ENCODE data around the gene WDFY3.

Gene WDFY3

GRCh38 chr4:84803116-84803515, 163.4 kb downstream of the WDFY3 start:
- no peak overlapping the region for H3K27ac ChIP-seq (ENCODE audit: low read depth, low read length, severe bottlenecking)

GRCh38 chr4:84800256-84800655, 166.2 kb downstream of the WDFY3 start:
- Histone ChIP-seq H3K4me3 (ENCODE audit: extremely low read depth, insufficient read depth, low read length, poor library complexity, severe bottlenecking) (no peak overlapping the region), H3K9me3 (ENCODE audit: control insufficient read depth, low read length) (no peaks in the 10 kb centered on the region), H3K36me3 (ENCODE audit: control insufficient read depth, insufficient read depth, low read length) (peaks cover 53% of the 10 kb centered on the region), H3K27ac (ENCODE audit: low read depth, low read length, severe bottlenecking) (no peak overlapping the region), H3K4me1 (ENCODE audit: control insufficient read depth, insufficient read depth, low read length, poor library complexity, severe bottlenecking) (no peaks in the 10 kb centered on the region)

More at GRCh38 chr4:84803116-84803515, 163.4 kb downstream of the WDFY3 start:
- no peaks in the 10 kb centered on the region for H3K9me3 ChIP-seq (ENCODE audit: control insufficient read depth, low read length)
- H3K4me1 ChIP-seq (ENCODE audit: control insufficient read depth, insufficient read depth, low read length, poor library complexity, severe bottlenecking), result no peaks in the 10 kb centered on the region
- WGBS, 2 experiments (ENCODE audit: insufficient coverage in 2 of 2), result 100% methylated on average over 1 of the region's 2 CpGs; no CpG with 5 or more reads in 1 of the 2 experiments
- H3K4me3 ChIP-seq (ENCODE audit: extremely low read depth, insufficient read depth, low read length, poor library complexity, severe bottlenecking), result no peak overlapping the region
- peaks cover 47% of the 10 kb centered on the region for H3K36me3 ChIP-seq (ENCODE audit: control insufficient read depth, insufficient read depth, low read length)

GRCh38 chr4:84799318-84799717, 167.2 kb downstream of the WDFY3 start:
- Histone ChIP-seq H3K4me1 (ENCODE audit: control insufficient read depth, insufficient read depth, low read length, poor library complexity, severe bottlenecking) (no peaks in the 10 kb centered on the region), H3K9me3 (ENCODE audit: control insufficient read depth, low read length) (no peaks in the 10 kb centered on the region), H3K36me3 (ENCODE audit: control insufficient read depth, insufficient read depth, low read length) (peaks cover 59% of the 10 kb centered on the region), H3K4me3 (ENCODE audit: extremely low read depth, insufficient read depth, low read length, poor library complexity, severe bottlenecking) (no peak overlapping the region), H3K27ac (ENCODE audit: low read depth, low read length, severe bottlenecking) (no peak overlapping the region)
- 83 to 98% methylated on average over 3 of the region's 3 CpGs for WGBS, 2 experiments (ENCODE audit: insufficient coverage in 2 of 2)

GRCh38 chr4:84796394-84796793, 170.1 kb downstream of the WDFY3 start:
- H3K4me3 ChIP-seq (ENCODE audit: extremely low read depth, insufficient read depth, low read length, poor library complexity, severe bottlenecking), result no peak overlapping the region
- no peaks in the 10 kb centered on the region for H3K9me3 ChIP-seq (ENCODE audit: control insufficient read depth, low read length)
- WGBS, 2 experiments (ENCODE audit: insufficient coverage in 2 of 2), result 60 to 83% methylated on average over 1 of the region's 3 CpGs
- H3K4me1 ChIP-seq (ENCODE audit: control insufficient read depth, insufficient read depth, low read length, poor library complexity, severe bottlenecking), result no peaks in the 10 kb centered on the region
- peaks cover 49% of the 10 kb centered on the region for H3K36me3 ChIP-seq (ENCODE audit: control insufficient read depth, insufficient read depth, low read length)
- no peak overlapping the region for H3K27ac ChIP-seq (ENCODE audit: low read depth, low read length, severe bottlenecking)

- WGBS, 2 experiments (ENCODE audit: insufficient coverage in 2 of 2), result 100% methylated on average over 1 of the region's 4 CpGs; no CpG with 5 or more reads in 1 of the 2 experiments
- Histone ChIP-seq H3K36me3 (ENCODE audit: control insufficient read depth, insufficient read depth, low read length) (peaks cover 47% of the 10 kb centered on the region), H3K27ac (ENCODE audit: low read depth, low read length, severe bottlenecking) (no peak overlapping the region), H3K4me3 (ENCODE audit: extremely low read depth, insufficient read depth, low read length, poor library complexity, severe bottlenecking) (no peak overlapping the region), H3K9me3 (ENCODE audit: control insufficient read depth, low read length) (no peaks in the 10 kb centered on the region), H3K4me1 (ENCODE audit: control insufficient read depth, insufficient read depth, low read length, poor library complexity, severe bottlenecking) (no peaks in the 10 kb centered on the region)
These were observed 173.9 kb downstream of the WDFY3 start for GRCh38 chr4:84792366-84793301.

GRCh38 chr4:84790769-84791565, 175.5 kb downstream of the WDFY3 start:
- H3K27ac ChIP-seq (ENCODE audit: low read depth, low read length, severe bottlenecking), result no peak overlapping the region
- WGBS, 2 experiments (ENCODE audit: insufficient coverage in 2 of 2), result 100% methylated on average over 3 of the region's 5 CpGs; no CpG with 5 or more reads in 1 of the 2 experiments
- no peak overlapping the region for H3K4me3 ChIP-seq (ENCODE audit: extremely low read depth, insufficient read depth, low read length, poor library complexity, severe bottlenecking)
- H3K4me1 ChIP-seq (ENCODE audit: control insufficient read depth, insufficient read depth, low read length, poor library complexity, severe bottlenecking), result no peaks in the 10 kb centered on the region
- H3K36me3 ChIP-seq (ENCODE audit: control insufficient read depth, insufficient read depth, low read length), result peaks cover 60% of the 10 kb centered on the region
- no peaks in the 10 kb centered on the region for H3K9me3 ChIP-seq (ENCODE audit: control insufficient read depth, low read length)

- WGBS, 2 experiments (ENCODE audit: insufficient coverage in 2 of 2), result 100% methylated on average over 1 of the region's 1 CpG; no CpG with 5 or more reads in 1 of the 2 experiments
- Histone ChIP-seq H3K4me3 (ENCODE audit: extremely low read depth, insufficient read depth, low read length, poor library complexity, severe bottlenecking) (no peak overlapping the region), H3K4me1 (ENCODE audit: control insufficient read depth, insufficient read depth, low read length, poor library complexity, severe bottlenecking) (no peaks in the 10 kb centered on the region), H3K27ac (ENCODE audit: low read depth, low read length, severe bottlenecking) (no peak overlapping the region), H3K9me3 (ENCODE audit: control insufficient read depth, low read length) (no peaks in the 10 kb centered on the region), H3K36me3 (ENCODE audit: control insufficient read depth, insufficient read depth, low read length) (peaks cover 82% of the 10 kb centered on the region)
These were observed 180.0 kb downstream of the WDFY3 start for GRCh38 chr4:84786478-84786877.

GRCh38 chr4:84782517-84782916, 184.0 kb downstream of the WDFY3 start:
- Histone ChIP-seq H3K4me1 (ENCODE audit: control insufficient read depth, insufficient read depth, low read length, poor library complexity, severe bottlenecking) (no peaks in the 10 kb centered on the region), H3K9me3 (ENCODE audit: control insufficient read depth, low read length) (no peaks in the 10 kb centered on the region), H3K27ac (ENCODE audit: low read depth, low read length, severe bottlenecking) (no peak overlapping the region), H3K36me3 (ENCODE audit: control insufficient read depth, insufficient read depth, low read length) (peaks cover 85% of the 10 kb centered on the region), H3K4me3 (ENCODE audit: extremely low read depth, insufficient read depth, low read length, poor library complexity, severe bottlenecking) (no peak overlapping the region)
- 100% methylated on average over 3 of the region's 4 CpGs; no CpG with 5 or more reads in 1 of the 2 experiments for WGBS, 2 experiments (ENCODE audit: insufficient coverage in 2 of 2)

GRCh38 chr4:84780719-84781118, 185.8 kb downstream of the WDFY3 start:
- no peaks in the 10 kb centered on the region for H3K4me1 ChIP-seq (ENCODE audit: control insufficient read depth, insufficient read depth, low read length, poor library complexity, severe bottlenecking)
- H3K36me3 ChIP-seq (ENCODE audit: control insufficient read depth, insufficient read depth, low read length), result peaks cover 77% of the 10 kb centered on the region
- no peaks in the 10 kb centered on the region for H3K9me3 ChIP-seq (ENCODE audit: control insufficient read depth, low read length)
- H3K4me3 ChIP-seq (ENCODE audit: extremely low read depth, insufficient read depth, low read length, poor library complexity, severe bottlenecking), result no peak overlapping the region
- no peak overlapping the region for H3K27ac ChIP-seq (ENCODE audit: low read depth, low read length, severe bottlenecking)
- WGBS, 2 experiments (ENCODE audit: insufficient coverage in 2 of 2), result no CpG with 5 or more reads among the region's 3 CpGs

GRCh38 chr4:84778041-84778440, 188.4 kb downstream of the WDFY3 start:
- no peak overlapping the region for H3K27ac ChIP-seq (ENCODE audit: low read depth, low read length, severe bottlenecking)
- H3K9me3 ChIP-seq (ENCODE audit: control insufficient read depth, low read length), result no peaks in the 10 kb centered on the region
- no peak overlapping the region for H3K4me3 ChIP-seq (ENCODE audit: extremely low read depth, insufficient read depth, low read length, poor library complexity, severe bottlenecking)
- H3K36me3 ChIP-seq (ENCODE audit: control insufficient read depth, insufficient read depth, low read length), result peaks cover 73% of the 10 kb centered on the region
- no peaks in the 10 kb centered on the region for H3K4me1 ChIP-seq (ENCODE audit: control insufficient read depth, insufficient read depth, low read length, poor library complexity, severe bottlenecking)

Data from mesodermal cell (in vitro differentiated cells).